GM18909 (cell line): ENCODE results near the gene ANKRD61.
A peak's percentile ranks its signal among the peaks of the same experiment; 100 is the strongest.
"Not testable (repeated sequence)": the region's sequence is repeated elsewhere in the genome, so short reads cannot be mapped to it uniquely, and the experiment has no call there.

Source experiments
- ATAC-seq: cut with Tn5 transposase; IDR thresholded peaks from one replicate; pipeline ENCODE4 v1.9.1; 2021; ENCODE audit warnings: mild to moderate bottlenecking; ENCODE audit not compliant: unreplicated experiment, poor library complexity

Gene ANKRD61

GRCh38 chr7:6028563-6028962 lies 2.6 kb upstream of the ANKRD61 start:
- no peak for ATAC-seq

GRCh38 chr7:6031567-6031966 lies 391 bp downstream of the ANKRD61 start:
- ATAC-seq: no peak

- ATAC-seq: no peak
Measured at GRCh38 chr7:6032167-6032566, 991 bp downstream of the ANKRD61 start.

- ATAC-seq: no peak
Measured at GRCh38 chr7:6032641-6033040, 1.5 kb downstream of the ANKRD61 start.

- ATAC-seq: no peak
Measured at GRCh38 chr7:6035165-6035564, 4.0 kb downstream of the ANKRD61 start.

GRCh38 chr7:6035686-6036085 lies 4.5 kb downstream of the ANKRD61 start:
- no peak for ATAC-seq

GRCh38 chr7:6049780-6050179 lies 18.6 kb downstream of the ANKRD61 start:
- no peak for ATAC-seq

- not testable (repeated sequence) for ATAC-seq
Measured at GRCh38 chr7:6051185-6051584, 20.0 kb downstream of the ANKRD61 start.

- no peak for ATAC-seq
Measured at GRCh38 chr7:6056616-6057015, 25.4 kb downstream of the ANKRD61 start.

GRCh38 chr7:6057316-6058129 lies 26.3 kb downstream of the ANKRD61 start:
- ATAC-seq: no peak

- not testable (repeated sequence) for ATAC-seq
Measured at GRCh38 chr7:6059941-6060340, 28.8 kb downstream of the ANKRD61 start.

GRCh38 chr7:6071406-6071805 lies 40.2 kb downstream of the ANKRD61 start:
- ATAC-seq: peak; percentile 69

GRCh38 chr7:6074612-6075380 lies 43.6 kb downstream of the ANKRD61 start:
- no peak for ATAC-seq

GRCh38 chr7:6078548-6078947 lies 47.4 kb downstream of the ANKRD61 start:
- no peak for ATAC-seq

- ATAC-seq: not testable (repeated sequence)
Measured at GRCh38 chr7:6083047-6083446, 51.9 kb downstream of the ANKRD61 start.
